Mesothelial cell of epicardium (in vitro differentiated cells): ENCODE measurements around the gene PRPF31. TPM values are rescaled to one million over a fixed set of nuclear protein-coding genes. Genes with fewer than 3 reads are reported as not detected.

ENCODE experiments used
- DNase-seq, 2 experiments: peaks; one replicate each; pipeline ENCODE4 v3.0.0; 2021; ENCODE audit warnings: low spot score in 2 of 2; ENCODE audit not compliant: unreplicated experiment in 2 of 2
- H3K27ac Mint-ChIP-seq: 2 replicates; pipeline ENCODE4 v1.8.0; 2021; ENCODE audit warnings: mixed read lengths
- H3K27me3 Mint-ChIP-seq: 2 replicates; pipeline ENCODE4 v1.8.0; 2021; ENCODE audit warnings: low read depth, mixed read lengths
- H3K36me3 Mint-ChIP-seq: 2 replicates; pipeline ENCODE4 v1.8.0; 2021; ENCODE audit warnings: mixed read lengths
- H3K4me1 Mint-ChIP-seq: 2 replicates; pipeline ENCODE4 v1.8.0; 2021; ENCODE audit warnings: mixed read lengths
- H3K4me3 Mint-ChIP-seq: 2 replicates; pipeline ENCODE4 v1.8.0; 2021; ENCODE audit warnings: mild to moderate bottlenecking, moderate library complexity, mixed read lengths
- H3K9me3 Mint-ChIP-seq: 2 replicates; pipeline ENCODE4 v1.8.0; 2021; ENCODE audit warnings: mixed read lengths
- total RNA-seq: library from RNA; stranded (reverse); gene quantifications from 3 replicates; pipeline ENCODE4 v1.2.1, GENCODE V29; 2021
- TF ChIP-seq, protein P1 (sequence below): fragments of 200-600 bp; sonication (generic); IDR thresholded peaks from one replicate; pipeline ENCODE4 v1.5.0; 2021; ENCODE audit warnings: antibody characterized with exemption; ENCODE audit not compliant: unreplicated experiment

The PRPF31 gene
- total RNA-seq, 1 donor from 2014 or later = 80.6 TPM

DNA sequence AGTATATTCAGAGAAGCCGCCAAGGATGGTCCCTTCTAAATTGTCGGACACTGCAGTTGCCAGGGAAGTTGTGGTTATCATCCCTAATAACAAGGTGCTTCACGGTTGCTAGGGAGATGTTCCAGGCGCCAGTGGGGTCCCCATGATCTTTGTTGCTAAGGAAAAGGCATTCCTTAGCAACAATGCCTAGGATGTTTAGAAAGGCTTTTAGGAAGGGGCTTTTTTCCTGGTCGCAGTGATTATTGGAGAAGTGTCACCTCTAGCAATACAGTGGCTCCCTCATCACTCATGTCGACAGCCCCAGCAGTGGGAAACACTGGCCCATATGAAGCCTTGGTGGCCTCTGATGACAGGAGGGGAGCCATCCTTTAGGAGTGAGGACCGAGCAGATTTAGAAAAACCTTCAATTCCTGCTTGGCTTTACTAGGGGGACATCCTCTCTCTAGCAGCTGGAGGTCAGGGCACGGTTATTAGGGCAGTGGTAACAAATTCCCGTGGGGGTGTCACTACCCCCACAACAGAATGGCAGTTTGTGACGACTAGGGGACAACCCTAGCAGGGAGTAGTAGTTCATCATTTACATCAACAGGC lies 63.8 kb downstream of the PRPF31 start:
- no peak overlapping the region for H3K4me3 Mint-ChIP-seq
- H3K27me3 Mint-ChIP-seq = no peaks in the 10 kb centered on the region
- TF ChIP-seq, protein P1, sequence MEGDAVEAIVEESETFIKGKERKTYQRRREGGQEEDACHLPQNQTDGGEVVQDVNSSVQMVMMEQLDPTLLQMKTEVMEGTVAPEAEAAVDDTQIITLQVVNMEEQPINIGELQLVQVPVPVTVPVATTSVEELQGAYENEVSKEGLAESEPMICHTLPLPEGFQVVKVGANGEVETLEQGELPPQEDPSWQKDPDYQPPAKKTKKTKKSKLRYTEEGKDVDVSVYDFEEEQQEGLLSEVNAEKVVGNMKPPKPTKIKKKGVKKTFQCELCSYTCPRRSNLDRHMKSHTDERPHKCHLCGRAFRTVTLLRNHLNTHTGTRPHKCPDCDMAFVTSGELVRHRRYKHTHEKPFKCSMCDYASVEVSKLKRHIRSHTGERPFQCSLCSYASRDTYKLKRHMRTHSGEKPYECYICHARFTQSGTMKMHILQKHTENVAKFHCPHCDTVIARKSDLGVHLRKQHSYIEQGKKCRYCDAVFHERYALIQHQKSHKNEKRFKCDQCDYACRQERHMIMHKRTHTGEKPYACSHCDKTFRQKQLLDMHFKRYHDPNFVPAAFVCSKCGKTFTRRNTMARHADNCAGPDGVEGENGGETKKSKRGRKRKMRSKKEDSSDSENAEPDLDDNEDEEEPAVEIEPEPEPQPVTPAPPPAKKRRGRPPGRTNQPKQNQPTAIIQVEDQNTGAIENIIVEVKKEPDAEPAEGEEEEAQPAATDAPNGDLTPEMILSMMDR = no peak
- no peaks in the 10 kb centered on the region for H3K9me3 Mint-ChIP-seq
- H3K4me1 Mint-ChIP-seq = no peaks in the 10 kb centered on the region
- no peak for DNase-seq
- peaks cover 25% of the 10 kb centered on the region for H3K36me3 Mint-ChIP-seq
- H3K27ac Mint-ChIP-seq = no peak overlapping the region

DNA sequence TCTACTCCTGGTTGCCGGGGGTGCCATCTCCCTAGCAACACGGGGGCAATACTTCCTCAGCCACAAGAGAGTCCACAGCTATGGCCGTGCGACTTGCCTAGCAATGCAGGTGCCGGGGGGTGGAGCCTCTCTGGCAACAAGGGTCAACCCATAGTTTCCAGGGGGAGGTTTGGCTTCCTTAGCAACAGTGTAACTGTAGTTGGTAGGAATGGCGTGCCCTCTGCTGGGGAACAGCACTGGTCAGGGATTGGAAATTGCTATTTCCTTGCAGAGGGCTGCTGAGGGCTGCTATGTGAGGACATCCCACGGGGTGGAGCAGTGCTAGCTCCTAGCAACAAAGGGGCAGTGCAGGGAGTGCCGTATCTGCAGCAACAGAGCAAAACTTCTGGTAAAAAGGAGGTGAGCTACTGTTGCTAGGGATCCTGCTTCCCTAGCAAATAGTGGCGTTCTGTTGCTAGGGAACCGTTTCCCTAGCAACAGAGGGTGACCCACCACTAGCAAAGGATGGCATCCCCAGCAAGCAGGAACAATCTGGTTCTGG lies 64.4 kb downstream of the PRPF31 start:
- Mint-ChIP-seq H3K9me3 (no peaks in the 10 kb centered on the region), H3K4me3 (no peak overlapping the region), H3K27me3 (no peaks in the 10 kb centered on the region), H3K4me1 (no peaks in the 10 kb centered on the region), H3K27ac (no peak overlapping the region), H3K36me3 (peaks cover 25% of the 10 kb centered on the region)
- TF ChIP-seq, protein P1 = no peak
- no peak for DNase-seq

DNA sequence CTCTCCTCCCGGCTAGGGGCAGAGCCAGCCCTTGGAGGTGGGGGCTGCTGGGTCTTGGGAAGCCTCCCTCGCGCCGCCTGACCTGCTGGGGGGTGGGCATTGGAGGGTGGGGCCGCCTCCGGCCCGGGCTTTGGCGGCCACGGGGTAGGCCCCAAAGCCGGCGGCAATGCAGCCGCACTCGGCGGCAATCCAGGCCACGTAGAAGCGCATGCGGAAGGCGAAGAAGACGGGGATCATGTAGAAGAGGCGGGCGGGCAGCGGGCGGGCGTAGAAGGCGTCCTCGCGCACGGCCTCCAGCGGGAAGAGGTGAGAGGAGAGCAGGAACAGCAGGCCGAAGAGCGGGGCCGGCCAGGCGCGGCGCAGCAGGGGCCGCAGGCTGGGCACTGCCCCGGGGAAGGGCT lies 65.1 kb downstream of the PRPF31 start:
- H3K27me3 Mint-ChIP-seq = no peaks in the 10 kb centered on the region
- H3K4me3 Mint-ChIP-seq = no peak overlapping the region
- DNase-seq = no peak
- H3K4me1 Mint-ChIP-seq = no peaks in the 10 kb centered on the region
- H3K36me3 Mint-ChIP-seq = peaks cover 27% of the 10 kb centered on the region
- TF ChIP-seq, protein P1 = no peak
- H3K27ac Mint-ChIP-seq = no peak overlapping the region
- H3K9me3 Mint-ChIP-seq = no peaks in the 10 kb centered on the region

Other genes starting within 250 kb of the PRPF31 start
- gene MYADM, start 247.9 kb upstream of the PRPF31 start, total RNA-seq = 195 to 211 TPM (median 200 TPM) in 3 replicates
- gene PRKCG, start 233.6 kb upstream of the PRPF31 start, total RNA-seq = 19.1 to 21.6 TPM (median 19.3 TPM) in 3 replicates
- gene CACNG7, start 206.5 kb upstream of the PRPF31 start, total RNA-seq = 0.52 to 0.82 TPM (median 0.76 TPM) in 3 replicates
- gene CACNG8, start 152.8 kb upstream of the PRPF31 start, total RNA-seq = 2.1 to 2.6 TPM (median 2.1 TPM) in 3 replicates
- gene CACNG6, start 124.1 kb upstream of the PRPF31 start, total RNA-seq = 4.3 to 5.7 TPM (median 5.3 TPM) in 3 replicates
- not detected in 3 replicates for gene VSTM1, start 51.9 kb upstream of the PRPF31 start, total RNA-seq
- not detected in 3 replicates for gene TARM1, start 34.4 kb upstream of the PRPF31 start, total RNA-seq
- not detected in 3 replicates for gene OSCAR, start 15.0 kb upstream of the PRPF31 start, total RNA-seq
- gene NDUFA3, start 12.9 kb upstream of the PRPF31 start, total RNA-seq = 126 to 135 TPM (median 135 TPM) in 3 replicates
- gene TFPT, start 97 bp upstream of the PRPF31 start, total RNA-seq = 19.2 to 20.7 TPM (median 20.1 TPM) in 3 replicates
- 63.3 to 70.6 TPM (median 67.6 TPM) in 3 replicates for gene CNOT3, start 22.0 kb downstream of the PRPF31 start, total RNA-seq
- 5.7 to 6.4 TPM (median 5.8 TPM) in 3 replicates for gene LENG1, start 44.0 kb downstream of the PRPF31 start, total RNA-seq
- 57.6 to 69.5 TPM (median 63.5 TPM) in 3 replicates for gene TMC4, start 57.4 kb downstream of the PRPF31 start, total RNA-seq
- 102 to 113 TPM (median 110 TPM) in 3 replicates for gene MBOAT7, start 73.8 kb downstream of the PRPF31 start, total RNA-seq
- gene TSEN34, start 75.6 kb downstream of the PRPF31 start, total RNA-seq = 43.9 to 50.1 TPM (median 47.5 TPM) in 3 replicates
- gene RPS9, start 85.1 kb downstream of the PRPF31 start, total RNA-seq = 1,211 to 1,274 TPM (median 1,263 TPM) in 3 replicates
- not detected in 3 replicates for gene LILRB3, start 107.3 kb downstream of the PRPF31 start, total RNA-seq
- not detected in 3 replicates for gene LILRA6, start 127.0 kb downstream of the PRPF31 start, total RNA-seq
- gene LILRB5, start 141.5 kb downstream of the PRPF31 start, total RNA-seq = not detected in 3 replicates
- gene LILRB2, start 165.4 kb downstream of the PRPF31 start, total RNA-seq = not detected in 3 replicates
- gene LILRA5, start 197.4 kb downstream of the PRPF31 start, total RNA-seq = not detected in 3 replicates
- not detected in 3 replicates for gene LILRA4, start 223.4 kb downstream of the PRPF31 start, total RNA-seq
- 0.53 to 0.92 TPM (median 0.75 TPM) in 3 replicates for gene LAIR1, start 249.2 kb downstream of the PRPF31 start, total RNA-seq